SKM-1 treated with dmso at 0.1 percent for 144 hours (cell line): ENCODE measurements around the gene OMP.

Source experiments
- DNase-seq: peaks from one replicate; lab custom pipeline; 2025; ENCODE audit not compliant: unreplicated experiment; lab: John Stamatoyannopoulos, UW

OMP gene

DNA sequence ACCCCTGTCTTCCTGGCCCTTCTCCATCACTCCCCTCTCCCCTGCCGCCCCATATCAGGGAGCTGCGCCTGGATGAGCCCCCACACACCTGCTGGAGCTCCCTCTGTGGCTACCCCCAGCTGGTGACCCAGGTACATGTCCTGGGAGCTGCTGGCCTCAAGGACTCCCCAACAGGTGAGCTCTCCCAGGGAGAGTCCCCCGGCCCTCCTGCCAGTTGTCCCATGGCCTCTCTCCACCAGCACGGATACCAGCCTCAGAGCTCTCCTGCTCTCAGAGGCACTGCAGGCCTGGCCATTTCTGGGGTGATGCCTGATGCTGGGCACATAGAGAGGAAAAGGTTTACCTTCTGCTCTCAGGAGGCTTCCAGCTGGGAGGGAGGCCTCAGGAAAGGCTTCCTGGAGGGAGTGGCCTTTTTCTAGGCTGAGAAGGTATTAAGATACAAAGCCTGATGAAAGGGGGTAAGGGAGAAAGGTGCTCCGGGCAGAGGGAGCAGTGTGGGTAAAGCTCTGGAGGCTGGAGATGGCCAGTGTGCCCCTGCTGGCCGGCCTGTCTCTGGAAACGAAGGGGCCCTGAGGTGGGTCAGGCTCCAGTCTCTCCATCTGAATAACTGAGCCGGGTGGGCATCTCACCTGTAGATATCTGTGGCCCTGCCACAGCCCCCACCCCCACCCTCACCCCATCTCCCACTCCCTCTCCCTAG is 19.4 kb downstream of the OMP start:
- DNase-seq = no peak

- no peak for DNase-seq
Measured at GRCh38 chr11:77122576-77123212, 20.1 kb downstream of the OMP start.

DNA sequence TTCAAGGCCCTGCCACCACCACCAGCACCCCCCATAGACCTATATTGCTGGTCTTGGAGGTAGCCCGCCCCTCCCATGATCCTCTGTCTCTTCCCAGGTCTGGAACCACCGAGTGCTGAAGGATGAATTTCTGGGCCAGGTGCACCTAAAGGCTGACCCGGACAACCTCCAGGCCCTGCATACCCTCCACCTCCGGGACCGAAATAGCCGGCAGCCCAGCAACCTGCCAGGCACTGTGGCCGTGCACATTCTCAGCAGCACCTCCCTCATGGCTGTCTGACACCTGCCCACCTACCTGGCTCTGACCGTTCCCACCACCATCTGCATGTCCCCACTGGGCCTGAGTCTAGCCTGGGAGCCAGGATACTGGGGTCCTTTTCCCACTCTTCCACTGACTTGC is 21.0 kb downstream of the OMP start:
- no peak for DNase-seq

- DNase-seq = no peak
Measured at GRCh38 chr11:77124041-77124440, 21.4 kb downstream of the OMP start.

GRCh38 chr11:77124488-77124887 is 21.8 kb downstream of the OMP start:
- DNase-seq = no peak

DNA sequence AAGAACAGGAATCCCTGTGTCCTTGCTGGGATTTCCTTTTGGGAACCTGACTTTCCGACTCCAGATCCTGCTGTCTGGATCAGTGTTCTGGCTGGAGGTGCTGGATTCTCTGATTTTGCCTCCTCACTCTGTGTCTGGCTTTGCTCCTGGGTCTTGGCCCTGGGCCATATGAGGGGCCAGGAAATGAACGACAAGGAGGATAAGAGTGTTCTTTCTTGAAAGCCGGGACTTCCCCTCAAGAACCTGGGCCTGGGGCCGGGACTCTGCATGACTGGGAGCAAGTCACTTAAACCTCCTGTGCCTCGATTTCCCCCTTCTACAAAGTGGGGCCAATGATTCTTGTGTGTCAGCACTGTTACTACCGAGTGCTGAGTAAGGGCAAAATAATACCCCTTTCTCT is 22.6 kb downstream of the OMP start:
- DNase-seq = no peak

- DNase-seq = no peak
Measured at GRCh38 chr11:77125695-77126094, 23.1 kb downstream of the OMP start.

DNA sequence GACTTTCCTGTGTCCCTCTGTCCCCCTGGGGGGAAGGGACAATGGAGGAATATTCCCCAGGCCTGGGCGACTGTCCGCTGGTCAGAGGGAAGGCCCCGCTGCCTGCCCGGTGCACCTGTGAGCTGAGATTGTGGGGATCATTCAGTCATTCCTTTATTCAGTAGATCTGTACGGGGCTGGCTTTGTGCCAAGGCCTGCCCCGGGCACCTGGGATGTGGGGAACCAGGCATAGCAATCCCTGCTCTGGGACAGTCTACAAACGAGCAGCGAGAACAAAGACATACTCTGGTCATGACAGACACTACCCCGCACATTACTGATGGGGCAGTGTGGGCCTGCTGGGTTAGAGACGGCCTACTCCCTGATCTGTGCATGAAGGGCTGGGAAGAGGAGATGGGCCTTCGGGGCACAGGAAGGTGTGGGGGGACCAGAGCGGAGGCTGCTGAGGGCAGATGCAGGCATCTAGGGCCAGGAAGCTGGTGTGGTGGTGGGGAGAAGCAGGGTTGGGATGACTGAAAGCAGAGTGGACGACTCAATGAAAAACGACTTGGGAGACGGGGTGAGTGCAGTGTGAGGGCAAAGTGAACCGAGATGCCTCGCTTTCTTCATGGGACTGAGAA is 23.6 kb downstream of the OMP start:
- no peak for DNase-seq

DNA sequence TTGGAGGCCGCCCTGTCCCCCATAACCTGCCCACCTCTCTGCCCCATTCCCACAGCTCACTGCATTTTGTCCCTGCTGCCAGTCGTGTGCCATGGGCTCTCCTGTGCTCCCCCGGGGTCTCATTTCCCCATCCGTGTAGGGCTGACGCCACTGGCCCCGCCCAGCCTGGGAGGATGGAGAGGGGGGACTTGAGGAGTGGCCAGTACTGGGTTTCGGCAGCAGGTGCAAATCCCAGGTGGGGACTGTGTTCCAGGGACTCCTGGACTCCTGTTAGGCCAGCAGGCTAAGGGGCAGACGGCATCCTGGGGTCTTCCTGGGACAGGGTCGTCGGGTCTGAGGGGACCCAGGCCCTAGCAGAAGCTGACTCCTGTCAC is 24.2 kb downstream of the OMP start:
- DNase-seq = no peak

DNA sequence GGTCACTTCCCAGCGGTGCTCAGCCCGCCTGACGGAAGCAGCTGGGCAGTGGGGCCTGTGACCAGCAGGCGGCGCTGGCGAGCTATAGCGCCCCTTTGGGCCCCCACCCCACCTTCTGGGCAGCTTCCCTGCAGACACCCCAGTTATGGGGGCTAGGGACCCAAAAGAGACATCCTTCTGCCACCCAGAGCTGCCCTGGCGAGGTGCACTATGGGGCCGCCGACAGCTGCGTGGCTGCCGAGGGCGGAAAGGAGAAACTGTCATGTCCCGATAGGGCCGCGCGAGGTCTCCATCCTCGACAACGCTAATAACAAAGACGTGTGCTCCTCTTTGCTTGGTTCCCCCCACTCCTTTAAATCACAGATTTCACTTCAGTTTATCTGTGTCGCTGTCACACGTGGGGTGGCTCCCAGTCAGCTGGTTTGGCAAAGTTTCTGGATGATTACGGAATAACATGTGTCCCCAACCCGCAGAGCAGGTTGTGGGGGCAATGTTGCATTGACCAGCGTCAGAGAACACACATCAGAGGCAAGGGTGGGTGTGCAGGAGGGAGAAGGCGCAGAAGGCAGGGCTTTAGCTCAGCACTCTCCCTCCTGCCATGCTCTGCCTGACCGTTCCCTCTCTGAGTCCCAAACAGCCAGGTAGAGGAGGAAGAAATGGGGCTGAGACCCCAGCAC is 24.7 kb downstream of the OMP start:
- peak; percentile 31 for DNase-seq

DNA sequence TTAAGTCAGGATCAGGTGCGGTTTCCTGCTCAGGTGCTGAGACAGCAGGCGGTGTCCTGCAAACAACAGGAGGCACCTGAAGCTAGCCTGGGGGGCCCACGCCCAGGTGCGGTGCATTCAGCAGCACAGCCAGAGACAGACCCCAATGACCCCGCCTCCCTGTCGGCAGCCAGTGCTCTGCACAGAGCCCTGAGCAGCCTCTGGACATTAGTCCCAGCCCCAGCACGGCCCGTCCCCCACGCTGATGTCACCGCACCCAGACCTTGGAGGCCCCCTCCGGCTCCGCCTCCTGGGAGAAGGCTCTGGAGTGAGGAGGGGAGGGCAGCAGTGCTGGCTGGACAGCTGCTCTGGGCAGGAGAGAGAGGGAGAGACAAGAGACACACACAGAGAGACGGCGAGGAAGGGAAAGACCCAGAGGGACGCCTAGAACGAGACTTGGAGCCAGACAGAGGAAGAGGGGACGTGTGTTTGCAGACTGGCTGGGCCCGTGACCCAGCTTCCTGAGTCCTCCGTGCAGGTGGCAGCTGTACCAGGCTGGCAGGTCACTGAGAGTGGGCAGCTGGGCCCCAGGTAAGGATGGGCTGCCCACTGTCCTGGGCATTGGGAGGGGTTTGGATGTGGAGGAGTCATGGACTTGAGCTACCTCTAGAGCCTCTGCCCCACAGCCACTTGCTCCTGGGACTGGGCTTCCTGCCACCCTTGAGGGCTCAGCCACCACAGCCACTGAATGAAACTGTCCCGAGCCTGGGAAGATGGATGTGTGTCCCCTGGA is 25.5 kb downstream of the OMP start, which contains the start of gene MYO7A:
TSS of gene MYO7A (plus strand) at position 327 of the 772 bp plus-strand sequence. CDS start 2,389 bp downstream, outside the sequence.
- DNase-seq = no peak

DNA sequence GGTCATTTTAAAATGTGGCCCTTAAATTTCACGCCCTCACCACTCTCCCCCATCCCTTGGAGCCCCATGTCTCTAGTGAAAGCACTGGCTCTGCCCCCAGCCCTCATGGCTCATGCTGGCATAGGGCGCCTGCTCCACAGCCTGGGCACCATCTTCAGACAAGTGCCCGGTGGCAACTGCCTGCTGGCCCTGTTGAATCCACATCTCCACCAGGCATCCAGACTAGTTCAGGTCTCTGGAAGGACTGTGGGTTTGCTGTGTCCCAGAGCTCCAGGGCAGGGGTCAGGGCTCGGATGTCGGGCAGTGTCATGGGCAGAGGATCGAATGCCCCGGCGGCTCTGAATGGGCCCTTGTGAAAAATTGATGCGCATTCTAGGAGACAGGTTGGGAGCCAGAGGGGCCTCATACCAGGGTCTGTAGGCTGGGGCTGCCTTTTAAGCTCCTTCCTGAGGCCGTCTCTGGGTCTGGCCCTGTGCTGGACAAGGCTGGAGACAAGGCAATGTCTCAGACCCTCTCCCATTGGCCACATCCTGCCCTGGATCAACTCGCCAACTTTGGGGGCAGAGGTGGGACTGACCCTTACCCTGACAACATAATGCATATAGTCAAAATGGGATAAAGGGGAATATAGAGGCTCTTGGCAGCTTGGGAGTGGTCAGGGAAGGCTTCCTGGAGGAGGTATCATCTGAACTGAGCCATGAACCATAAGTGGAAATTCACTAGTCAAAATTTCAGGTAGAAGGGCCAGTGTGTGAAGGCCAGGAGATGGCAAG is 26.6 kb downstream of the OMP start:
- no peak for DNase-seq

GRCh38 chr11:77129842-77130756 is 27.5 kb downstream of the OMP start:
- no peak for DNase-seq

DNA sequence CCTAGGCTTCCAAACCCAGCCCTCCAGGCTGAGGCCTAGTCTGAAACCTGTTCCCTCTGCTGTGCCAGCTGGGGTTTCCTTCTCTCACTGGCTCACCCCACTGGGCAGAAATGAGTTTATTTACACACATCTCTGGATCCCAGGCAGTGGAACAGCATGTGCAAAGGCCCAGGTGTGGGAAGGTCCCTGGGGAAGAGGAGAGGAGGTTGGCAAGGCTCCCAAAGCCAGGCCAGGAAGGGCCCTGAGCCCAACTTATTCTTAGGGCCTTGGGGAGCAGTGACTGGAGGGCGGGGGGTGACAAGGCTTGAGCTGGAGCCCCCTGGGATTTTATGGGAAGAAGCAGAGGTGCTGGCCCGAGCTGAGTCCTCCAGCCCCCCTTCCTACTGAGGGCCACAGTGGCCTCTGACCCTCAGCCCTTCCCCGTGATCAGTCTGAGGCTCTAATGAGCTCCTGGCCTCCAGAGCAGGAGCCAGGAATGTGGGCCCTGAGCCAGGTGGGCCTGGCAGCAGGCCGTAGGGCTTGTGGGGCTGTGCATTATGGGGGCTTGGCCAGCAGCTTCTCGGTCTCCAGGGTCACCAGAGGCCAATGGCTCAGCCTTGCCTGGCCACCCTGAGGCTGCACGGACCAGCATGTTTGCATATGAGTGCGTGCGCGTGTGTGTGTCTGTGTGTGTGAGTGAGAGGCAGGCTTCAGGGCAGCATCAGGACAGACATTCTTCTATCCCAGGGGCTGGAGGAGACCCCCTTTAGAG is 28.3 kb downstream of the OMP start:
- DNase-seq = no peak

GRCh38 chr11:77131560-77131959 is 28.9 kb downstream of the OMP start:
- no peak for DNase-seq

DNA sequence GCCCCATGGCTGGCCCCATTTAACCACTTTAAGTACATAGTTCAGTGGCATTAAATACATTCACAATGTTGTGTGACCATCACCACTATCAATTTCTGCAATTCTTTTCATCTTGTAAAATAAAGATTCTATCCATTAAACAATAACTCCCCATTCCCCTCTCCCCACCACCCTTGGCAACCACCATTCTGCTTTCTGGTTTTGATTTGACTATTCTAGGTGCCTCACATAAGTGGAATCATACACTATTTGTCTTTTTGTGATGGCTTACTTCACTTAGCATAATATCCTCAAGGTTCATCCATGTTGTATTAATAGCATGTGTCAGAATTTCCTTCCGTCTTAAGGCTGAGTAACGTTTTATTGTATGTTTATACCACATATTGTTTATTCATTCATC is 32.4 kb downstream of the OMP start:
- no peak for DNase-seq

DNA sequence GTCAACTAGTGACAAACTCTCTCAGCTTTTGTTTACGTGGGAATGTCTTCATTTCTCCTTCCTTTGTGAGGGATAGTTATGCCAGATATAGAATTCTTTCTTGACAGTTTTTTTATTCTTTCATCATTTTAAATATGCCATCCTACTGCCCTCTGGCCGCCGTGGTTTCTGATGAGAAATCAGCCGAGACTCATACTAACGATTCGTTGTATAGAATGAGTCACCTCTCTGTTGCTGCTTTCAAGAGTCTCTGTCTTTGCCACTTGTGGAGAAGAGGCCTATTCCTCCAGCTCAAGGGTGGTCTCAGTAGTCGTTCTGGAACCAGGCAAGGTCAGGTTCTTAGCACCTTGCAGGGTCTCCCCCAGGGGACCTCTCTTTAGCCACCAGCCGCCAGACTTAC is 33.4 kb downstream of the OMP start:
- DNase-seq = no peak

GRCh38 chr11:77136784-77137420 is 34.3 kb downstream of the OMP start:
- DNase-seq = no peak
